ENCODE results near the gene GMDS. TPM values are rescaled to one million over a fixed set of nuclear protein-coding genes. Genes with fewer than 3 reads are reported as not detected.

Gene GMDS
- total RNA-seq, 1 donor from 2014 or later, result 19.9 TPM

DNA sequence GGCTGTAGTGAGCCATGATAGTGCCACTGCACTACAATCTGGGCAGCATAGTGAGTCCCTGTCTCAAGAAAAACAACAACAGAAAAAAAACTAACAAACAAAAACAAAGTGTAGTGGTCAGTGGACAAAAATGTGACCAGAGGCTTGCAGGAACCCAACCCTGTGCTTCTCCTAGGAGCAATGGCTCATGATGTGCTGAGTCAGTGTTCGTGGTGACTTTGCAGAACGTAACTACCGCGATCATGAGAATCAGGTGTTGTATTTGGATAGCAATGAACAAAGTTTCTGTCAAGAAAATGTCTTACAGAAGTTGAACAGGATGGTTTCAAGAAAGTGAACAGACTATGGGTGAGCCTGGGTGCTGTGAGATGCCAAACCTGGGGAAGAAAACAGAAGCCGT lies 654.2 kb downstream of the GMDS start:
- no peaks in the 10 kb centered on the region for H3K27me3 ChIP-seq
- intact Hi-C loops (cut with DNase I), result loop anchor here (10.0 kb wide), 1 partner anchor 1254 kb away; the partner anchor contains the start of gene SERPINB1

DNA sequence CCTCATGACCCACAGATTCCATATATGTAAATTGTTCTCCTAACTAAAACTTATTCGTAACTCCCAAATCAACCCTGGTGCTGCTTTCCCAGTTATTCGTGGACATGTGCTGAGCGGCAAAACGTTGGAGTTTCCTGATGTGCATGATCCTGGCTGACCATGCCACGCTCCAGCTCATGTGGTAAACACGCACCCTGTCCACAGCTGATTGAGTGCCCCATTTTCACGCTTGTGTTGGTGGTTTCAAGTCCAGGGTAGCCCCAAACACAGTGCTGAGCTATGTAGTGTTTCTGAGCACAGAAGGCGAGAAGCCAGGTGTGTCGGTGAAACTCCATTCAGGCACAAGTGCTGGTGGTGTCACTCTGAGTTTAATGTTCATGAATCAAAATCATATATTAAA lies 654.8 kb downstream of the GMDS start:
- Histone ChIP-seq H3K27me3 (no peaks in the 10 kb centered on the region), H3K4me1 (no peaks in the 10 kb centered on the region), H3K36me3 (no peaks in the 10 kb centered on the region), H3K9me3 (no peaks in the 10 kb centered on the region), H3K27ac (no peak overlapping the region), H3K4me3 (no peak overlapping the region)
- DNase-seq (ENCODE audit: low spot score in 2 of 2), result no peak
- TF ChIP-seq, protein P1, sequence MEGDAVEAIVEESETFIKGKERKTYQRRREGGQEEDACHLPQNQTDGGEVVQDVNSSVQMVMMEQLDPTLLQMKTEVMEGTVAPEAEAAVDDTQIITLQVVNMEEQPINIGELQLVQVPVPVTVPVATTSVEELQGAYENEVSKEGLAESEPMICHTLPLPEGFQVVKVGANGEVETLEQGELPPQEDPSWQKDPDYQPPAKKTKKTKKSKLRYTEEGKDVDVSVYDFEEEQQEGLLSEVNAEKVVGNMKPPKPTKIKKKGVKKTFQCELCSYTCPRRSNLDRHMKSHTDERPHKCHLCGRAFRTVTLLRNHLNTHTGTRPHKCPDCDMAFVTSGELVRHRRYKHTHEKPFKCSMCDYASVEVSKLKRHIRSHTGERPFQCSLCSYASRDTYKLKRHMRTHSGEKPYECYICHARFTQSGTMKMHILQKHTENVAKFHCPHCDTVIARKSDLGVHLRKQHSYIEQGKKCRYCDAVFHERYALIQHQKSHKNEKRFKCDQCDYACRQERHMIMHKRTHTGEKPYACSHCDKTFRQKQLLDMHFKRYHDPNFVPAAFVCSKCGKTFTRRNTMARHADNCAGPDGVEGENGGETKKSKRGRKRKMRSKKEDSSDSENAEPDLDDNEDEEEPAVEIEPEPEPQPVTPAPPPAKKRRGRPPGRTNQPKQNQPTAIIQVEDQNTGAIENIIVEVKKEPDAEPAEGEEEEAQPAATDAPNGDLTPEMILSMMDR (IDR thresholded peaks at IDR 0.05), result no peak
- intact Hi-C loops (cut with DNase I), result loop anchor here (10.0 kb wide), 1 partner anchor 1254 kb away; the partner anchor contains the start of gene SERPINB1

More for the DNA sequence above, 654.2 kb downstream of the GMDS start:
- Histone ChIP-seq H3K9me3 (no peaks in the 10 kb centered on the region), H3K36me3 (no peaks in the 10 kb centered on the region), H3K4me3 (no peak overlapping the region), H3K4me1 (no peaks in the 10 kb centered on the region), H3K27ac (no peak overlapping the region)
- DNase-seq (ENCODE audit: low spot score in 2 of 2), result no peak
- TF ChIP-seq, protein P1 (IDR thresholded peaks at IDR 0.05), result no peak

DNA sequence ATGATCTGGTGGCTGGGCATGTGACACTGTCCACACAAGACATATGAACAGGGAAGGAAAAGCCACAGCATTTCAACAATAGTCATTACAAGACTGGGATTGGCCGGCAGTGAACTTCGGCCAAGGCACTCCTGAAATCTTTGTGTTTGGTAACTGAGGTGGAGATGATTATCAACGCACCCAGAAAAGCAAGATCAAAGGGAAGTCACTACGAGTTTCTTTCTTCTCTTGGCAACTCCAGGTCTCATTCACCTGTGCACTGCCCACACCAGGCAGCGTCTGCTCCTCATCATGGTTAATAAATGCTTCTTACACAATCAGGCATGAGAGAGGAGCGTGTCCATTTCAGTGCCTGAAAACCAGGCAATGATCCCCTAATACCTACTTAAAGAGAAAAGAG lies 656.2 kb downstream of the GMDS start:
- no peak for DNase-seq (ENCODE audit: low spot score in 2 of 2)
- Histone ChIP-seq H3K9me3 (no peaks in the 10 kb centered on the region), H3K27me3 (no peaks in the 10 kb centered on the region), H3K27ac (no peak overlapping the region), H3K4me1 (no peaks in the 10 kb centered on the region), H3K4me3 (no peak overlapping the region), H3K36me3 (no peaks in the 10 kb centered on the region)
- TF ChIP-seq, protein P1 (IDR thresholded peaks at IDR 0.05), result no peak
- intact Hi-C loops (cut with DNase I), result no loop called here

DNA sequence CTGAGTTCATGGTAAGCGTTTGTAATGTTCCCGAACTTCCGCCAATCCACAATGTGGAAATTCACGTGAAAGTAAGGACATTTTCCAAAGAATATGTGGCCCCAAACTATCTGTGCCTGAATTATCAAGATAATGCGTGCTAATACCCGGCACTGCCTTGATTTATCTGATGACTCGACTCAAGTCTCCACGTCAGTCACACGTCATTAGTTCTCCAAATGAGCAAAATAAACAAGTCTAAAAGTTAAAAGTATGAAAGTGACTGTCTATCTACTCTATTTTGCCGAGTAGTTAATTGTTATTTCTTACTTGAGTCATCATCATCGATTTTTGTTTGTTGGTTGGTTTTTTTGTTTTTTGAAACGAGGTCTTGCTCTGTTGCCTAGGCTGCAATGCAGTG lies 657.4 kb downstream of the GMDS start:
- no peak overlapping the region for H3K4me3 ChIP-seq
- no peaks in the 10 kb centered on the region for H3K9me3 ChIP-seq
- H3K27me3 ChIP-seq, result no peaks in the 10 kb centered on the region
- H3K27ac ChIP-seq, result no peak overlapping the region
- intact Hi-C loops (cut with DNase I), result no loop called here
- H3K36me3 ChIP-seq, result no peaks in the 10 kb centered on the region
- TF ChIP-seq, protein P1 (IDR thresholded peaks at IDR 0.05), result no peak
- no peaks in the 10 kb centered on the region for H3K4me1 ChIP-seq
- DNase-seq (ENCODE audit: low spot score in 2 of 2), result no peak

DNA sequence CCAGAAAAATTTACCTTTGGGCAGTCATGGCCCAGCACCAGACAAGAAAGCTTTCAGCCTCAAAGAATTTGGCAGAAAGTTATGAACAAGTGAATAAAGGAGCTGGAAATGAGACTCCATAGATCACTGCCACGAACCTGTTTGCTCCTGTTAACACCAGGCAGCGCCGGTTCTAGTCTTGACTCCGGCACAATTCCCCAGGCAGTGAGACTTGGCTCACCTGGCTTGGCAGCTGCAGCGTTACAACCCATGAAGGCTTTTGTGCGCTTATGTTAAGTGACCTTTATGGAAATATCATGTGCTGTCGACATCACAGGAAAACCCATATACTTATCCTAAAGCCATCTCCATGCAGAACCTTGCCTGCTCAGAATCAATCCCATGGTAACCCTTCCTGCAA lies 657.9 kb downstream of the GMDS start:
- Histone ChIP-seq H3K27ac (no peak overlapping the region), H3K4me1 (no peaks in the 10 kb centered on the region), H3K9me3 (no peaks in the 10 kb centered on the region), H3K36me3 (no peaks in the 10 kb centered on the region), H3K27me3 (no peaks in the 10 kb centered on the region), H3K4me3 (no peak overlapping the region)
- TF ChIP-seq, protein P1 (IDR thresholded peaks at IDR 0.05), result no peak
- intact Hi-C loops (cut with DNase I), result no loop called here
- no peak for DNase-seq (ENCODE audit: low spot score in 2 of 2)

DNA sequence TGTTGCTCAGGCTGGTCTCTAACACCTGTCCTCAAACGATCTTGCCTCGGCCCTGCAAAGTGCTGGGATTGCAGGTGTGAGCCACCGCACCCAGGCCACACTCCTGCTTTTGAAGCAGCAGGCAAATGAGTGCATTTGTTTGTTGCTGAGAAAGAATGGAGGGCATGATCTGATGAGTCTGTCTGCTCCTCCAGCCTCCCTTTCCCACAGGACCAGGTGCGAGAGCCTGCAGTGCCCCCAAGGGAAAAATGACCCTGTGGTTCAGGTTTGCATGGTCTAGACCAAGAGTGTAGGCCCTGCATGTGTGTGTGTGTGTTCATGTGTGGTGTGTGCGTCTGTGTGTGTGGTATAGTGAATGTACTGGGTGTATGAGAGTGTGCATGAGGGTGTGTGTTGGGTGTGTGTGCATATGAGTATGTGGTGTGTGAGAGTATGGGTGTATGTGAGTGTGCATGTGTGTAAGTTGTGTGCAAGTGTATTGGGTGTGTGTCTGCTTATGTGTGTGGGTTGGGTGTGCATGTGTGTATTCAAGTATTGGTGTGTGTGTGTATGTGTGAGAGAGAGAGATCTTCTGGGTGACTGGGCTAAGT lies 658.4 kb downstream of the GMDS start:
- no peaks in the 10 kb centered on the region for H3K4me1 ChIP-seq
- no peaks in the 10 kb centered on the region for H3K36me3 ChIP-seq
- H3K9me3 ChIP-seq, result no peaks in the 10 kb centered on the region
- H3K27ac ChIP-seq, result no peak overlapping the region
- no peak for DNase-seq (ENCODE audit: low spot score in 2 of 2)
- H3K4me3 ChIP-seq, result no peak overlapping the region
- TF ChIP-seq, protein P1 (IDR thresholded peaks at IDR 0.05), result no peak
- H3K27me3 ChIP-seq, result no peaks in the 10 kb centered on the region
- intact Hi-C loops (cut with DNase I), result no loop called here
